OCI-LY3 (cell line): ENCODE measurements around the gene TEC.

Experiments used
- H2AFZ ChIP-seq: fragments of 200-600, 300-600 bp; shearing (Covaris generic); 2 replicates; pipeline ENCODE4 v1.6.0; 2014; ENCODE audit warnings: antibody characterized with exemption, low read depth, low read length
- H3K27ac ChIP-seq: fragments of 200-600, 300-600 bp; sonication (generic); 2 replicates; pipeline ENCODE4 v1.5.1; 2014; ENCODE audit warnings: mild to moderate bottlenecking, low read length, moderate library complexity, mixed read lengths
- H3K27me3 ChIP-seq: fragments of 200-600, 300-600 bp; sonication (generic); 2 replicates; pipeline ENCODE4 v1.6.1; 2014; ENCODE audit warnings: low read depth, low read length, mixed read lengths
- H3K36me3 ChIP-seq: fragments of 200-600, 300-600 bp; sonication (generic); replicated peaks from 2 replicates; pipeline ENCODE3; 2014; ENCODE audit warnings: low read depth, low read length, mixed read lengths
- H3K4me1 ChIP-seq: fragments of 300-600, 200-600 bp; sonication (generic); 2 replicates; pipeline ENCODE4 v1.6.1; 2014; ENCODE audit warnings: low read length, mixed read lengths
- H3K4me2 ChIP-seq: fragments of 200-600, 300-600 bp; sonication (generic); 2 replicates; pipeline ENCODE4 v1.6.1; 2014; ENCODE audit warnings: low read length, mixed read lengths
- H3K4me3 ChIP-seq: fragments of 300-600, 200-600 bp; sonication (generic); 2 replicates; pipeline ENCODE4 v1.5.1; 2014; ENCODE audit warnings: antibody characterized with exemption, mild to moderate bottlenecking, low read length, moderate library complexity
- H3K79me2 ChIP-seq: fragments of 300-600, 200-600 bp; shearing (Covaris generic); 2 replicates; pipeline ENCODE4 v1.6.1; 2014; ENCODE audit warnings: mild to moderate bottlenecking, low read length, mixed read lengths
- H3K9ac ChIP-seq: fragments of 300-600, 200-600 bp; shearing (Covaris generic); 2 replicates; pipeline ENCODE4 v1.6.0; 2014; ENCODE audit warnings: mild to moderate bottlenecking, low read length, moderate library complexity
- H3K9me3 ChIP-seq: fragments of 200-600, 300-600 bp; shearing (Covaris generic); 2 replicates; pipeline ENCODE4 v1.6.1; 2014; ENCODE audit warnings: low read length, mixed read lengths; ENCODE audit not compliant: insufficient read depth
- H4K20me1 ChIP-seq: fragments of 200-600, 300-600 bp; sonication (generic); 2 replicates; pipeline ENCODE4 v1.6.1; 2016; ENCODE audit warnings: low read length, mixed read lengths; ENCODE audit not compliant: insufficient read depth
- EZH2phosphoT487 ChIP-seq: fragments of 200-600 bp; shearing (Covaris generic); IDR thresholded peaks from 2 replicates; pipeline ENCODE4 v1.6.1; 2018; ENCODE audit warnings: antibody characterized with exemption, mixed run types, low read depth
- TF ChIP-seq, protein P1 (sequence below): fragments of 200-600, 300-600 bp; sonication (generic); IDR thresholded peaks from 2 replicates; pipeline ENCODE4 v1.5.1; 2014; ENCODE audit warnings: antibody characterized with exemption, low read length, low read depth

Gene TEC

DNA sequence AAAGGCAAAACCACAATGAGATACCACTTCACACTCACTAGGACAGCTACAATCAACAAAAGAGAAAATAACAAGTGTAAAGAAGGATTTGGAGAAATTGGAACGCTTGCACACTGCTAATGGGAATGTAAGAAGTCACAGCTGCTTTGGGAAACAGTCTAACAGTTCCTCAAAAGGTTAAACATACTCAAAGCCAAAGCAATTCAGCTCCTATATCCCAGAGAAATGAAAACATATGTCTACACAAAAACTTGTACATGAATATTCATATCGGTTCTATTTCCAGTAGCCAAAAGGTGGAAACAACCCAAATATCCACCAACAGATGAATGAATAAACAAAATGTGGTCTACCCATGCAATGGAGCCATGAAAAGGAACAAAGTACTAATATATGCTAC is 64.0 kb downstream of the TEC start:
- no peaks in the 10 kb centered on the region; the same call in 1 of the 2 replicates for H3K79me2 ChIP-seq
- no peak overlapping the region for H3K4me2 ChIP-seq

DNA sequence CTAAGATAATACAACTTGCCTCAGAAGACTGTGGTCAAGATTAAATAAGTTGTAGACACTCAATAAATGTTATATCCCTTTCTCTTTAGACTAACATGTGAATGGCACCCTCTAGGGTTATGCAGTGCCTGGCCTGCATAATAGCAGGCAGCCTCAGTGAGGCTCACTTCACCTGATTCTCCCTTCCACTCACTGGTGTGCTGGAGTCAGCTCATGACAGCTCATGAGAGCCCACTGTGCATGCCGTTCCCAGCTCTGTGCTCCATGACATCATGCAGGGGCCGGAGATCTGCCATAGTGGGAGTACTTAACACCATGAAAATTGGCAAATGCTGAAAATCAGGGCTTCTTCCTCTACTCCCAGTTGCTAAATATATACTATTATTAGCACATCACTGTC is 64.5 kb downstream of the TEC start:
- no peaks in the 10 kb centered on the region for H4K20me1 ChIP-seq
- H3K79me2 ChIP-seq, result no peaks in the 10 kb centered on the region; the same call in 1 of the 2 replicates
- no peak overlapping the region for H3K27ac ChIP-seq
- H3K9ac ChIP-seq, result no peak overlapping the region
- H2AFZ ChIP-seq, result no peak overlapping the region
- no peaks in the 10 kb centered on the region for H3K9me3 ChIP-seq
- no peak overlapping the region for H3K4me2 ChIP-seq
- H3K4me1 ChIP-seq, result peaks cover 17% of the 10 kb centered on the region
- H3K27me3 ChIP-seq, result no peaks in the 10 kb centered on the region
- no peaks in the 10 kb centered on the region for H3K36me3 ChIP-seq
- TF ChIP-seq EZH2phosphoT487, result no peak
- TF ChIP-seq, protein P1, sequence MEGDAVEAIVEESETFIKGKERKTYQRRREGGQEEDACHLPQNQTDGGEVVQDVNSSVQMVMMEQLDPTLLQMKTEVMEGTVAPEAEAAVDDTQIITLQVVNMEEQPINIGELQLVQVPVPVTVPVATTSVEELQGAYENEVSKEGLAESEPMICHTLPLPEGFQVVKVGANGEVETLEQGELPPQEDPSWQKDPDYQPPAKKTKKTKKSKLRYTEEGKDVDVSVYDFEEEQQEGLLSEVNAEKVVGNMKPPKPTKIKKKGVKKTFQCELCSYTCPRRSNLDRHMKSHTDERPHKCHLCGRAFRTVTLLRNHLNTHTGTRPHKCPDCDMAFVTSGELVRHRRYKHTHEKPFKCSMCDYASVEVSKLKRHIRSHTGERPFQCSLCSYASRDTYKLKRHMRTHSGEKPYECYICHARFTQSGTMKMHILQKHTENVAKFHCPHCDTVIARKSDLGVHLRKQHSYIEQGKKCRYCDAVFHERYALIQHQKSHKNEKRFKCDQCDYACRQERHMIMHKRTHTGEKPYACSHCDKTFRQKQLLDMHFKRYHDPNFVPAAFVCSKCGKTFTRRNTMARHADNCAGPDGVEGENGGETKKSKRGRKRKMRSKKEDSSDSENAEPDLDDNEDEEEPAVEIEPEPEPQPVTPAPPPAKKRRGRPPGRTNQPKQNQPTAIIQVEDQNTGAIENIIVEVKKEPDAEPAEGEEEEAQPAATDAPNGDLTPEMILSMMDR, result no peak
- H3K4me3 ChIP-seq, result no peak overlapping the region

More for the DNA sequence above, 64.0 kb downstream of the TEC start:
- Histone ChIP-seq H3K9ac (no peak overlapping the region), H3K9me3 (no peaks in the 10 kb centered on the region), H3K4me3 (no peak overlapping the region), H3K4me1 (peaks cover 22% of the 10 kb centered on the region), H3K36me3 (no peaks in the 10 kb centered on the region), H3K27me3 (no peaks in the 10 kb centered on the region), H2AFZ (no peak overlapping the region), H3K27ac (no peak overlapping the region), H4K20me1 (no peaks in the 10 kb centered on the region)
- TF ChIP-seq, protein P1, result no peak
- TF ChIP-seq EZH2phosphoT487, result no peak

DNA sequence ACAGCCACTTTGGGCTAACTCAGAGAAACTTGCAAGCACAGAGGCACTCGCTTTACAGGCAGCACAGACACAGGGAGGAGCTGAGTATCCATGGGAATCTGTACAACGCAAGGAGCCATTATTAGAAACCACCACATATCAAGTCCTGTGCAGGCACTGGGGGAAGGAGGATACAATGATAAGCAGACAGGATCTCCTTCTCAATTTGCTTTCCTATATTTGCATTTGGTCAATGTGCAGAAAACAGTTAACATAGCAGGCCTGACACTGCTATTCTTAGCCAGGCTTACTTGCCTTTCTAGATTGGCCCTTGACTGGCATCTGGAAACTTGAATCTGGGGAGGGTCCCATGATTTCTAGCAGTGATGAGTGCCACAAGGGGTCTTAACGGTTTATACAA is 65.8 kb downstream of the TEC start:
- Histone ChIP-seq H3K36me3 (no peaks in the 10 kb centered on the region), H3K4me3 (no peak overlapping the region), H3K27ac (peak overlapping the region; percentile 17; the same call in 1 of the 2 replicates), H3K4me2 (peak overlapping the region; percentile 14; the same call in 1 of the 2 replicates), H3K79me2 (no peaks in the 10 kb centered on the region), H3K9me3 (no peaks in the 10 kb centered on the region), H3K4me1 (peaks cover 16% of the 10 kb centered on the region), H3K9ac (no peak overlapping the region), H3K27me3 (no peaks in the 10 kb centered on the region), H2AFZ (no peak overlapping the region), H4K20me1 (no peaks in the 10 kb centered on the region)
- TF ChIP-seq, protein P1, result no peak
- no peak for TF ChIP-seq EZH2phosphoT487

DNA sequence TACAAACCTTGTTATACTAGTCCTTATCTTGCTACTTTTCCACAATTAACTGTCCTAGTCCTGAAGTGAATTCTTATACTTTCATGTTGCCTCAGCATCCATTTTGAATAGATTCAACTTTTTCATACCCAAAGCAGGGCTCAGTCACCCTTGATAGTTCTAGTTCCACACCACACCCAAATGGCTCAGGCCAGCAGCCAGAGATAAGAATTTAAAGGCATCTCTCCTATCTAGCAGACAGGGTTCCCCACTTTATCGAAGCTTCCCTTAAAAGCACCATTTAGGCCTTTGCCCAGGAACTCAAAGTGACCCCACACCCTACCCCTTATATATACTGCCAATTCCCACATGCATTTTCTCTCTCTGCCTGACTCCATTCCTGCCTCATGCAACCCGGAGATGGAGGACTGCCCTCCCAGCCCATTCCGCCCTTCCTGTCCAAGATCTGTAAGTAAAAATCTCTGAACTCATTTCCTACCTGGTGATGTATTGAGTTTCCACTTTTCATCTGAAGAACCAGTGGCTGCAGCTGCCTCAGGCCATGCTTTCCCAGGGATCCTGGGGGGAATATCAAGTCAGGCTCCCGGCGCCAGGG is 71.9 kb downstream of the TEC start:
- no peaks in the 10 kb centered on the region for H3K36me3 ChIP-seq
- peaks cover 46% of the 10 kb centered on the region for H3K4me1 ChIP-seq
- H3K79me2 ChIP-seq, result no peaks in the 10 kb centered on the region
- no peak overlapping the region for H3K4me3 ChIP-seq
- H3K9me3 ChIP-seq, result no peaks in the 10 kb centered on the region
- TF ChIP-seq EZH2phosphoT487, result no peak
- TF ChIP-seq, protein P1, result no peak
- peak overlapping the region; percentile 60 for H3K4me2 ChIP-seq
- H4K20me1 ChIP-seq, result no peaks in the 10 kb centered on the region; the same call in 1 of the 2 replicates
- H3K27ac ChIP-seq, result peak overlapping the region; percentile 11; the same call in 1 of the 2 replicates
- H3K9ac ChIP-seq, result no peak overlapping the region
- no peak overlapping the region for H2AFZ ChIP-seq
- no peaks in the 10 kb centered on the region for H3K27me3 ChIP-seq
